Measurements from ENCODE around the gene CD84.
"Not testable (repeated sequence)": the region's sequence is repeated elsewhere in the genome, so short reads cannot be mapped to it uniquely, and the experiment has no call there.

The CD84 gene

DNA sequence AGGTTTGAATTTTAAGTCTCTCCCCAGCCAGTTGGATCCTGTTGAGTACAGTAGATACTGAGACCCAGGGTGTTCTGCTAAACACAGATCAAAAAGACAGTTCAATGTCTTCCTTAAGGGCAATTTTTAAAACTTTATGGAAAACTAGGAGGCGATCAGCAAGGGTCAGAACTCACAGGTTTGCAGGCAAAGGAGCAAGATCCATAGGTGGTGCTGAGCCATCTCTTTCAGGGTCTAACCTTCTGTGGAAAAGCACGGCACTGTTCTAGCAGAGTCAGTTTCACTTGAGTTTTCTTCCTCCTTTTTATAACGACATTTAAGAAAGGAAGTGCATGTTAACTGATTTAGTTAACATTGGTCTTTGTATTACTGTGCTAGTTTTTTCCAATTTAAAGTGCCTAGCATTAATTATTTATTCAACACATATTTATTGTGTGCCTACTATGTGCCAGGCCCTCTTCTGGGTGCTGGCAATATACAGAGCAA, at the start of gene CD84:
CD84 (minus strand) TSS at position 281 of the 486 bp plus-strand sequence; CDS start at position 222, 59 bp downstream.
- no peak for DNase-seq (ENCODE audit: low read depth in 2 of 2, low spot score in 1 of 2)

DNA sequence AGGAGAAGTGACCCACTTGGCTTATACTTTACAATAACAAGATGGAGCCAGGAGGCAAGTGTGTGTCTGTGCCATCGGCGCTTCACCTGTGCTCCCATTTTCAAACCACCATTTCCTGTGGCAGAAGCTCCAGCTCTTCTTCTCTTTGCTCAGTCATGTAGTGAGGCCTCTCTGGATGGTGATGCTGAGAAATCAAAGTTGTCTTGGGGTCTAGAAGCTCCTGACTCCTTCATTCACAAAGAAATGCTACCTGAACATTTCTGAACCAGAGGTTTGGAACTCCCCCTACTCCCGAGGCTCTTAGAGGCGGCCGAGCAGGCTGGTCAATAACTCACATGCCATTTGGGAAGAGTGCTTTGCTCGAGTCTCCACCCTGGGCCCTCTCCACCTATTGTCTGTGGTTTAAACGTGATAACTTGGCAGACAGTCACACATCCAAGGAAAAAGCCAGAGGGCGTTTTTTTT, 49.5 kb upstream of the CD84 start:
- no peak for DNase-seq (ENCODE audit: low read depth in 2 of 2, low spot score in 1 of 2)

DNA sequence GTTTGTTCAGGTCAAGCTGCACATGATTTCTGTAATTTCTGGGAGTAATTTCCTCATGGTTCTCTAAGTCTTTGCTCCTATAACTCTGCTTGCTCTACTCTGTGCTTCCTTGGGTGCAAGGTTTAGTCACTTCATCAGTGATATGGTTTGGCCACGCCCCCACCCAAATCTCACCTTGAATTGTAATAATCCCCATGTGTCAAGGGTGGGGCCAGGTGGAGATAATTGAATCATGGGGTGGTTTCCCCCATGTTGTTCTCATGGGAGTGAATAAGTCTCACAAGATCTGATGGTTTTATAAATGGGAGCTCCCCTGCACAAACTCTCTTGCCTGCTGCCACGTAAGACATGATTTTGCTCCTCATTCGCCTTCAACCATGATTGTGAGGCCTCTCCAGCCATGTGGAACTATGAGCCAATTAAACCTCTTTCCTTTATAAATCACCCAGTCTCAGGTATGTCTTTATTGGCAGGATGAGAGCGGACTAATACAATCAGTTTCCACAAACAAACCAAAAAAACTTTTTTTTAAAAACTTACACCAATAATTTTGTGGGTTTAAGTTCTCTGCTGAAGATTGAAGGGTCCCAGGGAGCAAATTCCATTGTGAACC, 48.5 kb upstream of the CD84 start:
- DNase-seq (ENCODE audit: low read depth in 2 of 2, low spot score in 1 of 2): not testable (repeated sequence)

DNA sequence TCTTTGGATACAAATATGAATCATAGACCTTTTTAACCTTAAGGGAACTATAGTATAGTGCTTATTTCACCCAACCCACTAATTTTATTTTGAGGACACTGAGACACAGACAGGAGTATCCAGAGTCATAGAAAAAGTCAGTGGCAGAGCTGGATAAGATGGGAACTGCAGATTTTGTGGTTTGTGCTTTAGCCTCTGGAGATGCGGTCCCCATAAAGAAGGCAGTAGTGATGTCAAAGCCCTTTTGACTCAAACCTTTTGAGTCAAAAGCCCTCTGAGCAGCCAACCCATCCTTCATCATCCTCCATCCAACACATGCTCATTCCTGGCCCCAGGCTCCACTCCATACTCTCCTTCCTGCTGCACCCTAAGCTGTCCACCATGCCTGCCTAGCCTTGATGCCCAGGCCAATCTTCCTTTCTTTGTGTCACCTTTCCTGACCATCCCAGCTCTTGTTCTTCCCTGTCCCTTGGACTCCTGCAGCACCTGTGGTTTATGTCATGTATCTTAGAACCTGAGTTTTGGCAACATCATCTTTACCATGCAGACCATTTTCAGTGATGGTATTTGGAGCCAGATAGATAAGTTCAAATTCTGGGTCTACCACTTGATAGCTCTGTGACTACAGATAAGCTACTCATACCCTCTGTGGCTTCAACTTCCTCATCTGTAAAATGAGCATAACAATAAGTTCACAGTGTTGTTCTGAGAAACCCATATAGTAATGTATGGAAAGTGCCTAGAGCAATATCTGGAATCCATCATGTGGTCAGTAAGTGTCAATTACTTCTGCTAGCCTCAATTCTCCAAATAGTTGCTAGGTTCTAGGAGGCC, 47.4 kb upstream of the CD84 start:
- no peak for DNase-seq (ENCODE audit: low read depth in 2 of 2, low spot score in 1 of 2)

GRCh38 chr1:160625725-160626498, 46.6 kb upstream of the CD84 start:
- DNase-seq (ENCODE audit: low read depth in 2 of 2, low spot score in 1 of 2): no peak

DNA sequence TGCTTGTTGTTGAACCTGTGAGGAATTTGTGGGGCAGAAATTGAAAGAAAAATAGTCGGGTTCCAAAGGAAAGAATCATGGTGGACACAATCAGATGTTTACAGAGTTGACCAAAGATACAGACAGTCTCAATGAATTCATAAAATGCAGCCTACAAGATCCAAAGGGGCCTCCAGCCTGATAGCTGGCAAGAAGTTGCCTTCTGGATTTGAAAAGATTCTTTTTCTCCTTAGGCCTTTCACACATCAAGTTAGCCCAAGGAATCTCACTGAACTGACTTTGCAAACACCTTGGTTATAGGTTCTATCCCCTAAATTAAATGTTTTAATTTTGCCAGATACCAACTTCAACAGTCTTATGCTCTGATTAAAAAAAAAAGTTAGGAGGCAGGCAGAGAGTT, 46.0 kb upstream of the CD84 start:
- DNase-seq (ENCODE audit: low read depth in 2 of 2, low spot score in 1 of 2): no peak

DNA sequence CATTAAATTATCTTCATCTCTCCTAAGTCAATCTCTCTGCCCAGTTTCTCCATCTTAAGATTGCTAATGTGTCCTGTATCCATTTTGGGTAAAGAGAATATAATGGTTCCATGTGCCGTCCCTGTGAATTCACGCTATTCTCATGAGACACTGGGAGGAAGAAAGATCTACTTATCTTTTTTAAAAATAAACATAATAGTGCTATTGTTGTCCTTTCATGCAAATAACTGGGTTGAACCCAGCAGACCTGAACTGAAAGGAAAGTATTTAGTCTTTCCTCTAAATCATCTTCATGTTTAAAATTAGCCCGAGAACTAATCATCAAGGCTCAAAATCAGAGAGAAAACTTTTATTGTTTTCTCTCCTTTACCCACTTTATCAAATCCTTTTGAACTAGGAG, 45.2 kb upstream of the CD84 start:
- no peak for DNase-seq (ENCODE audit: low read depth in 2 of 2, low spot score in 1 of 2)

DNA sequence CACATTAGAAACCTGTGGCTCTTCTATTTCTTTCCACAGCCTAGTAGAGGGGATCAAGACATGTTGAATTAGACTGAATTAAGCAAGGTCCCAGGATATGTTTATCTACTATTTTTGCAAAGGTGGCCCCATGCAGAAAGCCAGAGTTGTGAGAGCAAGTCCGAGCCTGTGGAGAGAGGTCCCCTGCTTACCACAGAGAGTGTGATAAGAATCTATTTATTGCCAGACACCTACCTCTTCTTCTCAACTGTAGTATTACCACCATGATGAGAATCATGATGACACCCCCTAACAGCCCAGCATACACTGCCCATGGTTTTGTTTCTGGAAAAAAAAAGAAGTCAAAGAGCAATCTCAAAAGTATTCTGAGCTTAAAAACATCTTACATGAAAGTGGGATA, 44.6 kb upstream of the CD84 start:
- DNase-seq (ENCODE audit: low read depth in 2 of 2, low spot score in 1 of 2): no peak

GRCh38 chr1:160623227-160623633, 43.9 kb upstream of the CD84 start:
- DNase-seq (ENCODE audit: low read depth in 2 of 2, low spot score in 1 of 2): no peak

- DNase-seq (ENCODE audit: low read depth in 2 of 2, low spot score in 1 of 2): no peak
These were observed 43.4 kb upstream of the CD84 start for GRCh38 chr1:160622501-160623226.

DNA sequence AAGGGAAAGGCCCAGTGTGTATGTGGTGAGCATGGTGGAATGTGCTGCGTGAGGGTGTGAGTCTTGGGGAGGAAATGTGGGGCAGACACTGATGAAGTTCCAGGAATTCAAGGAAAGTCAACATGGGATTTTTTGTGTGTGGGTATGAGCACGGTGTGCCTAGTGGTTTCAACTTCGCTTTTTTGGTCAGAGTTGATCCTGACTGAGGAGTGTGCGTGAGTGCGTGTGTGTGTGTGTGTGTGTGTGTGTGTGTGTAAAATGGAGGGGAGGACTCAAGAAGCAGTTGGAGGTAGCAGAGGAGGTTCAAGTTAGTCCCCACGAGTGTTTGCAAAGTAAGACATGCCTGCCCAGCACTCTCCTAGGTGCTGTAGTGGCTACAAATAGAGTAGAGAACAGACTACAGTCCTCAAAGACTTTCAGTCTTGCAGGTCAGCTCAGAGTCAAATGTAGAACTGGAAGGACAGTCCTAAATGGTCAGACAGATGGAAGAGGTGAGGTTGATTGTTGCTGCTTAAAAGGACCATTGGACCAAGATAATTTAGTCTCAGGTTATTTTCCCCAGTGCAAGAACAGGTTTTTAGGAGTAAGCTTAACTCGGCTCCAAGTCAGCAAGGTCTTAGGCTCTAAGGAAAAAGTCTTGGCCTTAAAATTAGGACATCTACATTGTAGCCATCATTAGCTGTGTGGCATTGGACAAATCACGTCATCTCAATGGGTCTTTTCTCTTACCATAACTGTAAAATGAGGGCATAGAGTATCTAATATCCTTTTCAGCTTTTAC, 42.5 kb upstream of the CD84 start:
- DNase-seq (ENCODE audit: low read depth in 2 of 2, low spot score in 1 of 2): no peak

- no peak for DNase-seq (ENCODE audit: low read depth in 2 of 2, low spot score in 1 of 2)
These were observed 41.8 kb upstream of the CD84 start for GRCh38 chr1:160620942-160621632.

- no peak for DNase-seq (ENCODE audit: low read depth in 2 of 2, low spot score in 1 of 2)
These were observed 40.5 kb upstream of the CD84 start for GRCh38 chr1:160619742-160620277.

- DNase-seq (ENCODE audit: low read depth in 2 of 2, low spot score in 1 of 2): no peak
These were observed 39.5 kb upstream of the CD84 start for GRCh38 chr1:160618763-160619274.

GRCh38 chr1:160618327-160618726, 39.0 kb upstream of the CD84 start:
- no peak for DNase-seq (ENCODE audit: low read depth in 2 of 2, low spot score in 1 of 2)

- DNase-seq (ENCODE audit: low read depth in 2 of 2, low spot score in 1 of 2): no peak
These were observed 36.4 kb upstream of the CD84 start for GRCh38 chr1:160615660-160616059.

DNA sequence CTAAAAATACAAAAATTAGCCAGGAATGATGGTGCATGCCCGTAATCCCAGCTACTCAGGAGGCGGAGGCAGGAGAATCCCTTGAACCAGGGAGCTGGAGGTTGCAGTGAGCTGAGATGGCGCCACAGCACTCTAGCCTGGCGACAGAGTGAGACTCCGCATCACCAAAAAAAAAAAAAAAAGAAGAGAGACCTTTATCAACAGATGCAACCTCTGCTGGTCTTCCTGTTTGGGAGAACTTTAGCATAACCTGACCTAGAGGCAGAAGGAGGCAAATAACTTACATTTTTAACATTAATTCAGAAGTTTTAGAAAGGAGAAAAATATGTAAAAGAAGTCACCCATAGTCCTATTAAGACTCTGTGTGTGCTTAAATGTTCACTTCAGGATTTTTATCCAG, 35.1 kb upstream of the CD84 start:
- DNase-seq (ENCODE audit: low read depth in 2 of 2, low spot score in 1 of 2): no peak

GRCh38 chr1:160612613-160613218, 33.4 kb upstream of the CD84 start:
- no peak for DNase-seq (ENCODE audit: low read depth in 2 of 2, low spot score in 1 of 2)

Data from stimulated activated CD8-positive, alpha-beta memory T cell treated with anti-CD3 and anti-CD28 coated beads, Interleukin-4, amount 100 ng/mL, for 1 hour (primary cell).